Frontal cortex (tissue), 4 donors: ENCODE results near the gene RAB39B. TPM values are rescaled to one million over a fixed set of nuclear protein-coding genes. Genes with fewer than 3 reads are reported as not detected.
"Not testable (repeated sequence)": the region's sequence is repeated elsewhere in the genome, so short reads cannot be mapped to it uniquely, and the experiment has no call there.

Experiments used
- DNase-seq, 2 donors: peaks; one replicate each; pipeline ENCODE4 v3.0.0; 2012; ENCODE audit warnings: low spot score in 2 of 2
- FAIRE-seq: peaks from 2 replicates; lab custom pipeline; 2012; peaks lifted over from hg19 to GRCh38; lab: Jason Lieb, UNC
- total RNA-seq: library from RNA; depleted of rRNA; stranded (reverse); fragments of >200 nt; gene quantifications from one replicate; pipeline ENCODE4 v1.2.3, GENCODE V29; 2014
- donor health status: control.
- donor health status: control.
- donor health status: control.

Gene RAB39B, protein sequence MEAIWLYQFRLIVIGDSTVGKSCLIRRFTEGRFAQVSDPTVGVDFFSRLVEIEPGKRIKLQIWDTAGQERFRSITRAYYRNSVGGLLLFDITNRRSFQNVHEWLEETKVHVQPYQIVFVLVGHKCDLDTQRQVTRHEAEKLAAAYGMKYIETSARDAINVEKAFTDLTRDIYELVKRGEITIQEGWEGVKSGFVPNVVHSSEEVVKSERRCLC
- 30.6 TPM for total RNA-seq

DNA sequence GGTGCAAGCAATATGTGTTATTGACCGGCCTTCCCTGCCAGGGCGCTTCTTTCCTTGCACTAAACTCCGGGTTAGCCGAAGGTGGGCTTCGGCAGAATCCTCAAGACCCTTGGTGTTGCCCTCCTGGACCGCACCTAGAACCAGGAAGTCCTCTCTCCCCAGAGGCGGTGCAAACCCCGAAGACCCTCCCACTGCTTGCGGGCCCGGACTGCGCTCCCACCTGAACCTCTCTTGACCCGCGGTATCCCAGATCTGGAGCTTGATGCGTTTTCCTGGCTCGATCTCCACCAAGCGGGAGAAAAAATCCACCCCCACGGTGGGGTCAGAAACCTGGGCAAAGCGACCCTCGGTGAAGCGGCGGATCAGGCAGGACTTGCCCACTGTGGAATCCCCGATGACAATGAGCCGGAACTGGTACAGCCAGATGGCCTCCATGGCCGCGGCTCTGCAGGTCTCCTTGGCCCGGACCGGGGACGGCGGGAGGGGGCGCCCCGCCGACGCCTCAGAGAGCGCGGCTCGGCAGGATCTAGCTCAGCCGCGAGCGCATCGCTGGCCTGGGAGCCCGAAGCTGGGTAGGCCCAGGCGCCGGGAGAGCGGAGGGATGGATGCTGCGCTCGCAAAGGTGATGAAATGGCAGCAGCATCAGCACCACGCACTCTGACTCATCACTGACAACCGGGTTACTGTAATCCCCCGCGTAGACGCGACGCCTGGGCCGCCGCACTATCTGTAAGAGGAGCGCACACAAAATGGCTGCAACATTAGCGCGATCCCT lies at the start of gene RAB39B:
RAB39B (minus strand) TSS at position 638 of the 775 bp plus-strand sequence; CDS start at position 435, 203 bp downstream.
- no peak for FAIRE-seq
- DNase-seq, result peak; percentile 34 to 57

DNA sequence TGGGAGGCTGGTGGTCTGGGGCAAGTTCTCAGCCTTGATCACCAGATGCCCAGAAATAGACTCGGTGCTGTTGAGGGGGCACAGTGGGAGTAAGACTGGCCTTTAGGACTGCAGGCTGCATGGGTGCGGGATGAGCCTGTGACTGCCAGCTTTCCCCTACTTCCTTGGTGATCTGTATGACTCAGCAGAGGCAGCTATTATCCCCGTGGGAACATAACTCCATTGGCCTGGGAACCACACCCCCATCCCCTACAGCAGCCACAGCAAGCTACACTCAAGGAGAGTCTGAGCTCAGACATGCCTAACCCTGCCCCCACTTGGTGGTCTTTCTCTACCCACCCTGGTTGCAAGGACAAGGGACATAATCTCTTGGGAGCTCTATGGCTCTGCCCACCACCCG lies 49.5 kb upstream of the RAB39B start:
- DNase-seq (no peak), FAIRE-seq (no peak)

DNA sequence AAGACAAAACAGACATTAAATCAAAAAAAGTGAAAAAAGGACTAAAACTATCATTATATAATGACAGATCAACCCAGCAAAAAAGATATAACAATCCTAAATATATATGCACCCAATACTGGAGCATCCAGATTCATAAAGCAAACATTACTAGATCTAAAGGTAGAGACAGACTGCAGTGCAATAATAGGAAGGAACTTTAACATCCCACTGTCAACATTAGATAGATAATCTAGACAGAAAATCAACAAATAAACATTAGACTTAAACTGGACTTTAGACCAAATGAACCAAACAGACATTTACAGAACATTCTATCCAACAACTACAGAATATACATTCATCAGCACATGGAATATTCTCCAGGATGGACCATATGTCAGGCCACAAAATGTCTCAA lies 29.5 kb upstream of the RAB39B start:
- DNase-seq, result no peak
- FAIRE-seq, result no peak

DNA sequence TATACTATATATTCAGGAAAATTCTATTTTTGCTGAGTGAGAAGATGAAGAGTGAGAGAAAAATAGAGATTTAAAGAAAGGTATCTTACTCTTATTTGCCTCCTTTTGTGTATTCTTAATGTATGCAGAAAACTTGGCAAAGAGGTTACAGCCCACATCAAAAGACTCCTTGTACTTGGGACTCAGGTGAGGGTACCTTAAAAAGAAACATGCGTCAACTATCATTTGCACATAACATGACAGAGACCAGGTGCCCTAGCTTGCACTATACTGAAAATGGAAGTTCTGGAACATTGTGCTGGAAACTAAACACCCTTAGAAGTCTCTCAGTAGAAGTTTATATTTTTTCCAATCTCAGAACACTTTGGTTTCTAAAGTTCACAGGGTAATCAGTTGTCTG lies 15.6 kb upstream of the RAB39B start:
- no peak for FAIRE-seq
- no peak for DNase-seq

DNA sequence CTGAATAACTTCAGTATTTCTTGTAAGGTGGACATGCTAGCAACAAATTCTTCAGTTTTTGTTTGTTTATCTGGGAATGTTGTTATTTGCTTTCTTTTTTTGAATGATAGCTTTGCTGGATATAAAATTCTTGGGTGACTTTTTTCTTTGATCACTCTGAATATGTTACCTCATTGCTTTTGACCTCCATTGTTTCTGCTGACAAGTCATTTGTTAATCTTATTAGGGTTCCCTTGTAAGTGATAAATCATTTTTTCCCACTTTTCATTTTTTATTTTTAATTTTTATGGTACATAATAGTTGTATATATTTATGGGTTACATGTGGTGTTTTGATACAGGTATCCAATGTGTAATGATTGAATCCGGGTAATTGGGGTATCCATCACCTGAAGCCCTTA lies 6.7 kb upstream of the RAB39B start:
- no peak for FAIRE-seq
- DNase-seq, result no peak

DNA sequence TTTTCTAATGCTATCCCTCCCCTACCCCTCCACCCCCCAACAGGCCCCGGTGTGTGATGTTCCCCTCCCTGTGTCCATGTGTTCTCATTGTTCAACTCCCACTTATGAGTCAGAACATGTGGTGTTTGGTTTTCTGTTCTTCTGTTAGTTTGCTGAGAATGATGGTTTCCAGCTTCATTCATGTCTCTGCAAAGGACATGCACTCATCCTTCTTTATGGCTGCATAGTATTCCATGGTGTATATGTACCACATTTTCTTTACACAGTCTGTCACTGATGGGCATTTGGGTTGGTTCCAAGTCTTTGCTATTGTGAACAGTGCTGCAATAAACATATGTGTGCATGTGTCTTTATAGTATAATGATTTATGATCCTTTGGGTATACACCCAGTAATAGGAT lies 3.7 kb upstream of the RAB39B start:
- not testable (repeated sequence) for FAIRE-seq, DNase-seq

DNA sequence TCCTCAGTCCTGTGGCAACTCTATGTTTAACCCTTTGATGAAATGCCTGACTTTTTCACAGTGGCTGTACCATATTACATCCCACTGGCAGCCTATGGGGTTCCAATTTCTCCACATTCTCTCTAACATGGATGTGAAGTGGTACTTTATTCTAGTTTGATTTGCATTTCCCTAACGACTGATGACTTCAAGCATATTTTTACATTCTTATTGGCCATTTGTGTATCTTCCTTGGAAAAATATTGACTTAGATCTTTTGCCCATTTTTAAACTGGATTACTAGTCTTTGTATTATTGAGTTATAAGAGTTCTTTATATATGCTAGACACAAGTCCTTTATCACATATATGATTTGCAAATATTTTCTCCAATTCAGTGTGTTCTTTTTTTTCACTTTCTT lies 2.1 kb upstream of the RAB39B start:
- DNase-seq (no peak), FAIRE-seq (no peak)

DNA sequence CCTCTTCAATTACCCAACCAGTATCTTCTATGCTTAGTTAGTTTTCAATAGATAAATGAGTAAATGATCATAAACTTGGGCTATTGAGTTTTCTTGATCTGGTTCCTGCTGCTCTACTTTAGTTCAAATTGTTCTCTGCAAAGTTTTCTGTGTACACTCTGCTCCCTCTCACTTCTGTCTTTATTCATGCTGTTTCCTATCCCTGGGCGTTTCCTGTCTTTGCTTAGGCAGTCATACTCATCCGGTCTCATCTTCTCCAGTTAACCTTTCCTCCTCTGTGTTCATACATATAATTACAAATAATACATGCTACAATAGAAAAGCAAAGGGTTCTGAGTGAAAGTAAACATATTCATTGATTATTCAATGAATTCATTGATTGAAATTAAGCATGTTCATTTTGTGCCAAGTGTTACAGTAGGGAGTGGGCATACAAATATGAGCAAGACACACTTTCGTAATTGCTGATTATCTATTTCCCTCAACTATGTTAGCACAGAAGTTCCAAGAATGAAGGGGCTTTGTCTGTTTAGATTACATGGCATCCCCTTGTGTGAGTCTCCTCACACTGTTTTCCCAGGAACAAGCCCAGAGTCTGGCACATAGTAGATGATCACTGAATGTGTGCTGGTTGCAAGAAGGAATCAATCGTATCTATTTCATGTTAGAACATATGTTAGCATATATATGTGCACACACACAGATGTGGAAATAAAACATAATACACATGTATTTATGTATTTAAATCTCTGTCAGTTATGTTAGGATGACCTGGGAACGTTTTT lies 1.1 kb downstream of the RAB39B start:
- no peak for FAIRE-seq
- no peak for DNase-seq

DNA sequence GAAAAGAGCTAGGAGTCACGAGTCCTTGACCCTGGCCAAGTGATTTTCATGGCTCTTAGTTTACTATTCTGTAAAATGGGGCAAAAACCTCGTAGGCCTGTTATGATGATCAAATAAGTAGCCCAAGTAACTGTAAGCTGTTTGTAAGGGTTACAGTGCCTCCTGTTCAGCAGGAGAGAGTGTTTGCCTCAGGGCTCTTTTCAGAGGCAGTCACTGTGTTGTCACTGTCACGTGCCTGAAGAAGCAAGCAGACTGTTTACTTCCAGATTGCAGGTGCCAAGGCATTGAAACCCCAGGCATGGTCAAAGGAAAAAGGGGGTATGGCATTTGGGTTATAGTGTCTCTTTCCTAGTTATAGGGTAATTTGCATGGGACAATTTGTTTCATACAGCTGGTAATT lies 4.5 kb downstream of the RAB39B start:
- FAIRE-seq, result no peak
- no peak for DNase-seq

DNA sequence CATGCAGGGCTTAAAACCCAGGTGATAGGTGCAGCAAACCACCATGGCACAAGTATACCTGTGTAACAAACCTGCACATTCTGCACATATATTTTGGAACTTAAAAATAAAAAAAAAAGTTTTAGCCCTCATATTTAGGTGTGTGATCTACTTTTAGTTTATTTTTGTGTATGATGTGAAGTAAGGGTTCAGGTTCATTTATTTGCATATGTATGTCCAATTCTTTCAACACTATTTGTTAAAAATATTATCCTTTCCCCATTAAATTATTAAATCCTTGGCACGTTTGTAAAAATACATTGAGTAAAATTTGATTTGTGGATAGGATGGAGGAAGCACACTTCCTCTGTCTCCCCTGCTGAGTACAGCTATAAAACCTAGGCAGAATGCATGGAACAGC lies 12.9 kb downstream of the RAB39B start:
- FAIRE-seq, result no peak

DNA sequence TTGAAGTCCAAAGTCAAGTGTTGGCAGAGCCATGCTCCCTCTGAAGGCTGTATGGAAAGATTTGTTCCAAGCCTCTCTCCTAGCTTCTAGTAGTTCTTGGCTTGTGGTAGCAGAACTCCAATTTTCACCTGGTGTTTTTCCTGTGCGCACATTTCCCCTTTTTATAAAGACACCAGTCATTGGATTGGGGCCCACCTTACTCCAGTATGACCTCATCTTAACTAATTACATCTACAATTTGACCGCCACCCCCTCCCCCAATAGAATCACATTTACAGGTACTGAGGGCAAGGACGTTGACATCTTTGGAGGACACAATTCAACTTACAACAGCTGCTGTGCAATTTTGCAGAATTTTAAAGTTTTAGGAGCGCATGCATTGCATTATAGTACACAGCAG lies 16.8 kb downstream of the RAB39B start:
- FAIRE-seq, result no peak
- no peak for DNase-seq

More for the DNA sequence above, 12.9 kb downstream of the RAB39B start:
- no peak for DNase-seq

DNA sequence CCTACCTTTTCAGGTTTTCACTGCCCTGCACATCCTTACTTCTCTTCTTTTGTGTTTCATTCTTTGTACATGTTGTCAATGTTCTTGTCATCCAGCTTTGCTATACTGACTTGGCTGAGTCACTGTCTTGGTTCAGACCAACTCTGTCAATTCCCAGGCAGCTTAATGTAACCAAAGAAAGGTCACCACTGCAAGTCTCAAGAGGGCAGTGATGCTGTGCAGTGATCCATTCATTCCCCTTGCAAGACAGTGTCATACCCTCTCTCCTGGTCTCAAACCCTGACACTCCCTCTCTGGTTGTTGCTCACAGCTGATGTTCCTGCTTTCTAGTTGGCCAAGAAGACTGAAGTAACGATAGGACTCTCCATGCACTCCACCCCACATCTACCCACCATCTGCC lies 17.5 kb downstream of the RAB39B start:
- FAIRE-seq (no peak), DNase-seq (no peak)

DNA sequence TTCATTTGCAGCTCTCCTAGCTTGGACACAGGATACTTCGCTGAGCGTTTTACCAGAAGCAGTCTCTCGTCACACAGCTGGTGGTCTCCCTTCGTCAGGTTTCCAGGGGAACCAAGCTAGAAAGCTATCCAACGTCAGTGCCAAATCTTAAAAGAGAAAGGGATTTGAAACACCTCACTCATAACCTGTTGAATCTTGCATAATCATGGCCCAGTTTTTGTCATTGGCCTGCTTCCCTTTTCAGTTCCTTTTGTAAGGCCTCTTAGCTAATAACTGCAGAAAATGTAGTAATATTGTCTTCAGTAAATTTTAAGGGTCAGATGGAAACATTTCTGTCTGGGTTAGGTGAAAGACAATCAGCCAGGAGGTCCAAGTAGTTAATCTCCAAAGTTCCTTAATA lies 22.0 kb downstream of the RAB39B start:
- no peak for DNase-seq
- no peak for FAIRE-seq

DNA sequence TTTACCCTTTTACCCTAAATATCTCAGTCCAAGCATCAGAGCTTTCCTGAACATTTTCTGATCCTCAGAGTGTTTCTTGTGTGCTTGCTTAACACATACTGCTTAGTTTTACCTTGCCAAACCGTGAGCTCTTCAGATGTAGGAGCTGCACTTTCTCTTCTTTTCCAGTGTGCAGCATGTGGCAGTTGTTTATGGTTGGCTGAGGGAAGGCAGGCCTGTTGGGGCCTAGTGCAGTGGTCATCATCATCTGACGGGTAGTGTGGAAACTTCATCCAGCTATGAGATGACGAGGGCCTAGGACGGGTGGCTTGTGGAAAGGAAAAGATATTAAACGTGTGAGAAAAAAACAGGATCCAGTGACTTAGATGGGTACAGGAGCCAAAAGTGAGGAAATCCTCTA lies 26.6 kb downstream of the RAB39B start:
- DNase-seq, result no peak

DNA sequence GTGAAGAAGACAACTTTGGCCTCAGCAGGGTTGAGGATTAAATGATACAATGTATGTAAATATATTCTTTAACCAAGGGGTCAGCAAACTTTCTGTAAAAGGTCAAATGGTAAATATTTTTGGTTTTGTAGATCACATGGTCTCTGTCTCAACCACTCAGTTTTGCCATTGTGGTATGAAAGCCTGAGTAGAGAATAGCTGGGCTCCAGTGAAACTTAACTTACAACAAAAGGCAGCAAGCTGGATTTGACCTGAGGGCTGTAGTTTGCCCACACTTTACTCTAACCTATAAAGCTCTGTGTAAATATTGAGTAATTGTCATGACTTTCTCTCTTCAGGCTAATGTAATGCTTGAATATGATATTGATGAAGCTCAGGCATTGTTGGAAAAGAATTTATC lies 28.4 kb downstream of the RAB39B start:
- DNase-seq (no peak), FAIRE-seq (no peak)

More for the DNA sequence above, 26.6 kb downstream of the RAB39B start:
- no peak for FAIRE-seq

DNA sequence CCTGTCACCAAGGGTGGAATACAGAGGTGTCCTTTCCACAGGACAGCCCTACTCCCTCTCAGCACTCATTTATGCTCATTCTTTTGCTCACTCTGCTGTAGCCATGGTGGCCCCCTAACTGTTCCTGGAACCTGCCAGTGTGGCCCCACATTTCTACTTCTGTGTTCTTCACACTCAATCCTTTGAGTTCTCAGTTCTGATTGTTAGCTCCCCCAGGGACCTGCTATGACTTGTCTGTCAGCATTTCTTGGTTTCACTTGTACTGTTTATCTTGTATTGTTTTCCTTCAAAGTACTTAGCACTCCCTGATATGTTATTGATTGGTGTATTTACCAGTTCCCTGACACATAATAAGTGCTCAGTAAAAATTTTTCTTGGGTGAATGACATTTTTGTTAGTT lies 33.1 kb downstream of the RAB39B start:
- no peak for DNase-seq
- no peak for FAIRE-seq

DNA sequence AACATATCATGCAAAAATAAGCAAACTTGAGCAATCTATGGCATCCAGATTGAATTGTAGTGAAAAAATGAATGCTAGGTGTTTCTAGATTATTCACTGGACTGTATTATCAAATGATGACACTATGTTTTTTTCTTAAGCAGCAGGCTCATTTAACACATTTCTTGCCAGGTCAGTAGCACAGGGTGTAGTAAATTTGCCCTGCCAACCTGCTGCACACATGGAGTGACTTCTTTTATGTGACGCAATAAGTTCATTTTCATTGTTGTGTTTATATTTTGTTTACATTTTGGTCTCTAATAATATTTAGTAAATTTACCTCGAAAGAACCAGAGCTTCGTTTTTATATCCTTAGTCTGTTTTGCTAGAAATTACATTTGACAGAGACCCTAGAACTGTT lies 38.5 kb downstream of the RAB39B start:
- no peak for DNase-seq
- FAIRE-seq, result no peak

DNA sequence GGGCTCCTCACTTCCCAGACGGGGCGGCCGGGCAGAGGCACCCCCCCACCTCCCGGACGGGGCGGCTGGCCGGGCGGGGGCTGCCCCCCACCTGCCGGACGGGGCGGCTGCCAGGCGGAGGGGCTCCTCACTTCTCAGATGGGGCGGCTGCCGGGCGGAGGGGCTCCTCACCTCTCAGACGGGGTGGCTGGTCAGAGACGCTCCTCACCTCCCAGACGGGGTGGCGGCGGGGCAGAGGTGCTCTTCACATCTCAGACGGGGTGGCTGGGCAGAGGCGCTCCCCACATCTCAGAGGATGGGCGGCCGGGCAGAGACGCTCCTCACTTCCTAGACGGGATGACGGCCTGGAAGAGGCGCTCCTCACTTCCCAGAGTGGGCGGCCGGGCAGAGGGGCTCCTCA lies 40.5 kb downstream of the RAB39B start:
- FAIRE-seq, DNase-seq: not testable (repeated sequence)

DNA sequence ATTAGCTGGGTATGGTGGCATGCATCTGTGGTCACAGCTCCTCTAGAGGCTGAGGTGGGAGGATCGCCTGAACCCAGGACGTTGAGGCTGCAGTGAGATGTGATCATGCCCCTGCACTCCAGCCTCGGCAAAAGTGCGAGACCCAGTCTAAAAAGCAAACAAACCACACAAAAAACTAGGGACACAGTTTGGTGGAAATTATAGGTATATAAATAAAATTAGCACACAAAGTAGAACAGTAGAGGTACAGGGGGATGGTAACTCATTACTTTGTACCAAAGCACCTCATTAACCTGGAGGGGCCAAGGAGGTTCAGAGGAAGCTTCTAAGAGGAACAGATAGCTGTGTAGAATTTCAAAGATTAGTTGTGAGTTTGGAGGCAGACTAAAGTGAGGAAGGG lies 42.9 kb downstream of the RAB39B start:
- no peak for FAIRE-seq

DNA sequence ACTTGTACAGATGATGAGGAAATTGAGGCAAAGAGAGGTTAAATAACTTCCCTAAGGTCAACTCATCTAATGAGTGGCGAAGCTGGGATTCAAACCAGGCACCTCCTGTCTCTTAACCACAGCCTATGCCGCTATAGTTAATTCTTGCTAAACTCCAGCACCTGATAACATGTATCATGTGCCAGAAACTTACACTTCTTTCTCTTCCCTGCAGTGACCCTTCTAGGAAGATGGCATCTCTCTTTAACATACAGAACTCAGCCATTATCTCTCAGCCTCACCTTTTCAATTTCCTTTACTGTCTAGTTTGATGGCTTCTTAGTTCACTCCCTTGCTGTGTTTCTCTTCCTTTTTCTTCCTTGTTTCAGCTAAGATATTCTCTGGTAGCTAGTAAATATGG lies 45.5 kb downstream of the RAB39B start:
- FAIRE-seq, result no peak

More for the DNA sequence above, 42.9 kb downstream of the RAB39B start:
- DNase-seq, result no peak

DNA sequence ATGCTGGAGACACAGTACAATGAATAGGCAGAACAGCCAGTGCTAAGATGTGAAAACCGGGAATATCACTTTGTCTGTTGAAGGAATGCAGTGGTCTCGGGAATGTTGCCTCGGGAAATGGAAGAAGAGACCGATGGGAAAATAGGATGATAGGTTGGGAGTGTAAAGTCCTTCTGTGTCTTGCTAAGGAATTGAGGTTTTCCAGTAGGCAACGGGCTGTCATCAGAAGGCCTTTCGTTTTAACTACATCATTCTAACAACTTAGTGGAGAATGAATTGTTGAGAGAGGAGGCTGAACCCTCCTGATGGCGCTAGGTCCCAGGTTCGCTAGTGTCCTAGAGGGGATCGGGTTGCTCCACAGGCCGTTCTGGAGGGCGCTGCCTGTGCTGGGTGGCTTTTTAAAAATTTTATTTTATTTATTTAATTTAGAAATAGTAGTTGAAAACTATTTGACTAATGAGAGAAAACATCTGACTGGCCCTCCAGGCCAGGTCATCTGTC lies 47.3 kb downstream of the RAB39B start:
- DNase-seq, result peak in 1 of 2 donors; percentile 18
- FAIRE-seq, result no peak

More for the DNA sequence above, 45.5 kb downstream of the RAB39B start:
- no peak for DNase-seq
